ENCODE results near the gene TMEM209.

TMEM209 gene

GRCh38 chr7:130201796-130202195 lies 3.4 kb downstream of the TMEM209 start:
- TF ChIP-seq CTCF (IDR thresholded peaks at IDR 0.05; ENCODE audit: extremely low read depth, insufficient read depth, missing control alignments): no peak
- in situ Hi-C loops (cut with MboI; ENCODE audit: low pct_unique_long_range_greater_than_20kb, low sequenced_read_pairs, unreplicated experiment): no loop called here
- DNase-seq (ENCODE audit: low spot score): no peak

GRCh38 chr7:130197094-130197493 lies 8.1 kb downstream of the TMEM209 start:
- in situ Hi-C loops (cut with MboI; ENCODE audit: low pct_unique_long_range_greater_than_20kb, low sequenced_read_pairs, unreplicated experiment): no loop called here
- no peak for DNase-seq (ENCODE audit: low spot score)
- TF ChIP-seq CTCF (IDR thresholded peaks at IDR 0.05; ENCODE audit: extremely low read depth, insufficient read depth, missing control alignments): no peak

GRCh38 chr7:130196476-130196875 lies 8.7 kb downstream of the TMEM209 start:
- in situ Hi-C loops (cut with MboI; ENCODE audit: low pct_unique_long_range_greater_than_20kb, low sequenced_read_pairs, unreplicated experiment): no loop called here
- no peak for DNase-seq (ENCODE audit: low spot score)
- TF ChIP-seq CTCF (IDR thresholded peaks at IDR 0.05; ENCODE audit: extremely low read depth, insufficient read depth, missing control alignments): no peak

GRCh38 chr7:130195396-130195795 lies 9.8 kb downstream of the TMEM209 start:
- in situ Hi-C loops (cut with MboI; ENCODE audit: low pct_unique_long_range_greater_than_20kb, low sequenced_read_pairs, unreplicated experiment): no loop called here
- no peak for DNase-seq (ENCODE audit: low spot score)
- TF ChIP-seq CTCF (IDR thresholded peaks at IDR 0.05; ENCODE audit: extremely low read depth, insufficient read depth, missing control alignments): no peak

GRCh38 chr7:130191791-130192190 lies 13.4 kb downstream of the TMEM209 start:
- in situ Hi-C loops (cut with MboI; ENCODE audit: low pct_unique_long_range_greater_than_20kb, low sequenced_read_pairs, unreplicated experiment): no loop called here
- no peak for DNase-seq (ENCODE audit: low spot score)
- TF ChIP-seq CTCF (IDR thresholded peaks at IDR 0.05; ENCODE audit: extremely low read depth, insufficient read depth, missing control alignments): no peak

GRCh38 chr7:130189343-130189742 lies 15.9 kb downstream of the TMEM209 start:
- in situ Hi-C loops (cut with MboI; ENCODE audit: low pct_unique_long_range_greater_than_20kb, low sequenced_read_pairs, unreplicated experiment): no loop called here

More at GRCh38 chr7:130189343-130189742, 15.9 kb downstream of the TMEM209 start:
- DNase-seq (ENCODE audit: low spot score): no peak
- no peak for TF ChIP-seq CTCF (IDR thresholded peaks at IDR 0.05; ENCODE audit: extremely low read depth, insufficient read depth, missing control alignments)

Measured in GM13977 (cell line).